Measurements from ENCODE around the gene PIP4K2A. TPM values are rescaled to one million over a fixed set of nuclear protein-coding genes. Genes with fewer than 3 reads are reported as not detected.

The PIP4K2A gene
- total and polyA plus RNA-seq, 2 of the 8 experiments (the other 6 are each of a cell fraction or from before 2014, with no cell fraction given): 19.0 to 60.9 TPM

DNA sequence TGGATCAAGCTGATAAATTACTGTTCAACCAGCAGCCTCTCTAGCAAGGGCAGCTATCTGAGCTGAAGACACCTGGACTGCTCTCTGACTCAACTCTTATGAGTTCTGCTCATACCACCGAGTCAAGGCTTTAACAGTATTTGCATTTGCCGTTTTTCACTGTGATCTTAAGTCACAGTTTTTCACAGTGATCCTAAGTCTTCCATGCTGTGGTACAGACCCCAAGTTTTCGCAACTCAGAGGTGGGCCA, 31.3 kb downstream of the PIP4K2A start:
- peak overlapping the region in 1 of 4 experiments; percentile 28; a peak in 2 of 7 replicates for H3K9ac ChIP-seq (replicated peaks in 1 of 4; ENCODE audit: extremely low read depth in 1 of 4, low read depth in 3 of 4, low read length in 3 of 4)
- TF ChIP-seq, protein P1, sequence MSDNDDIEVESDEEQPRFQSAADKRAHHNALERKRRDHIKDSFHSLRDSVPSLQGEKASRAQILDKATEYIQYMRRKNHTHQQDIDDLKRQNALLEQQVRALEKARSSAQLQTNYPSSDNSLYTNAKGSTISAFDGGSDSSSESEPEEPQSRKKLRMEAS (IDR thresholded peaks at IDR 0.05): no peak
- no peak for TF ChIP-seq KDM5A (IDR thresholded peaks at IDR 0.05; ENCODE audit: low read length)
- no peak for TF ChIP-seq RAD21 (IDR thresholded peaks at IDR 0.05 in 1 of 2, conservative IDR thresholded peaks at IDR 0.05 in 1 of 2; ENCODE audit: low read depth in 2 of 2, low read length in 2 of 2)
- TF ChIP-seq EGR1 (IDR thresholded peaks at IDR 0.05; ENCODE audit: borderline replicate concordance, low read depth, low read length): no peak
- TF ChIP-seq SP2 (IDR thresholded peaks at IDR 0.05; ENCODE audit: low read length): no peak
- no peak for TF ChIP-seq CTBP2 (IDR thresholded peaks at IDR 0.05; ENCODE audit: borderline replicate concordance, insufficient read depth, insufficient read length, low read length)
- no peak for TF ChIP-seq HDAC2 (IDR thresholded peaks at IDR 0.05; ENCODE audit: borderline replicate concordance in 1 of 2, low read depth in 2 of 2, low read length in 2 of 2)
- TF ChIP-seq TEAD4 (IDR thresholded peaks at IDR 0.05; ENCODE audit: low read depth, low read length): no peak
- no peak for TF ChIP-seq MAFK (IDR thresholded peaks at IDR 0.05; ENCODE audit: low read depth, low read length)
- TF ChIP-seq BACH1 (IDR thresholded peaks at IDR 0.05; ENCODE audit: low read length): no peak
- no peak for TF ChIP-seq BRCA1 (IDR thresholded peaks at IDR 0.05; ENCODE audit: low read depth, low read length)
- no peak for TF ChIP-seq RNF2 (IDR thresholded peaks at IDR 0.05; ENCODE audit: borderline replicate concordance, low read depth, low read length, missing control alignments, poor library complexity, severe bottlenecking)
- TF ChIP-seq SIX5 (IDR thresholded peaks at IDR 0.05; ENCODE audit: low read depth, low read length): no peak

More for the DNA sequence above, 31.3 kb downstream of the PIP4K2A start:
- Histone ChIP-seq H2AK5ac (ENCODE audit: low read depth, low read length) (peak overlapping the region; percentile 68; the same call in 1 of the 2 replicates), H3K23me2 (ENCODE audit: low read depth, low read length) (0 out of 2 replicates have a peak, but pooled peaks cover 2% of the 10 kb centered on the region), H3K4ac (replicated peaks; ENCODE audit: insufficient read length, low read depth, low read length) (no peak overlapping the region), H3K79me1 (ENCODE audit: low read depth, low read length) (peaks cover 10% of the 10 kb centered on the region), H3K23ac (ENCODE audit: insufficient read length) (no peak overlapping the region), H2BK5ac (ENCODE audit: low read depth, low read length) (no peak overlapping the region), H3K27me3 (replicated peaks in 1 of 4; ENCODE audit: control insufficient read depth in 3 of 4, extremely low read depth in 1 of 4, insufficient read depth in 3 of 4, low read length in 3 of 4) (no peaks in the 10 kb centered on the region), H3K79me2 (ENCODE audit: control insufficient read depth in 1 of 2, insufficient read depth in 2 of 2, low read length in 2 of 2) (peaks cover 19 to 97% of the 10 kb centered on the region in 2 experiments), H4K91ac (replicated peaks; ENCODE audit: insufficient read length, low read length) (peak overlapping the region; percentile 9), H3K18ac (ENCODE audit: extremely low read depth, low read length) (peak overlapping the region; percentile 40; the same call in 1 of the 2 replicates), H4K5ac (ENCODE audit: insufficient read length, low read depth, low read length) (no peak overlapping the region), H2BK12ac (ENCODE audit: low read depth, low read length) (0 out of 2 replicates have a peak overlapping the region, but pooled peaks have one; percentile 4), H3K4me2 (ENCODE audit: insufficient read depth in 1 of 2, low read depth in 2 of 2, low read length in 2 of 2) (no peak overlapping the region), H3K4me1 (replicated peaks in 1 of 4; ENCODE audit: control insufficient read depth in 3 of 4, insufficient read depth in 4 of 4, low read length in 3 of 4) (peaks cover 8 to 26% (median 14%) of the 10 kb centered on the region in 4 experiments; a peak in 6 of 7 replicates), H2AFZ (ENCODE audit: low read length) (no peak overlapping the region), H2BK15ac (ENCODE audit: low read length) (no peak overlapping the region), H2BK20ac (ENCODE audit: low read length) (no peak overlapping the region), H3K56ac (replicated peaks; ENCODE audit: insufficient read length, low read depth, low read length) (no peak overlapping the region), H3K9me3 (ENCODE audit: insufficient read depth in 2 of 2, low read depth in 1 of 2, low read length in 1 of 2) (no peaks in the 10 kb centered on the region), H3K36me3 (ENCODE audit: control insufficient read depth in 2 of 4, insufficient read depth in 4 of 4, low read length in 3 of 4) (no peaks in the 10 kb centered on the region), H3K4me3 (ENCODE audit: extremely low read depth in 1 of 4, insufficient read depth in 2 of 4, low read depth in 3 of 4, low read length in 4 of 4) (no peak overlapping the region), H4K20me1 (replicated peaks in 1 of 2; ENCODE audit: control insufficient read depth in 1 of 2, insufficient read depth in 2 of 2, low read length in 2 of 2) (peaks cover 2 to 3% of the 10 kb centered on the region in 2 experiments), H4K8ac (ENCODE audit: extremely low read depth, insufficient read depth, low read length) (no peak overlapping the region), H3K14ac (ENCODE audit: insufficient read length) (no peak overlapping the region), H3K27ac (ENCODE audit: low read depth, low read length) (no peak overlapping the region), H2BK120ac (replicated peaks; ENCODE audit: low read depth, low read length) (peak overlapping the region; percentile 15)
- ChIA-PET CTCF (ENCODE audit: partially characterized antibody) (interaction anchor here (0.8 kb wide), 1 partner anchor 14 kb away, joined by 4 read pairs; no protein-coding TSS in a partner anchor), POLR2A (ENCODE audit: partially characterized antibody) (interaction anchor here (0.6 to 2.1 kb wide), 4 partner anchors 12 to 602 kb away, joined by 3 to 5 read pairs (median 3); no protein-coding TSS in a partner anchor)
- 89% methylated on average over 3 of the region's 3 CpGs; no CpG with 5 or more reads in 1 of the 2 experiments for WGBS, 2 experiments (ENCODE audit: extremely low coverage in 1 of 2, insufficient coverage in 1 of 2, insufficient read length in 1 of 2, insufficient replicate concordance in 2 of 2, low coverage in 1 of 2, low lambda C conversion rate in 2 of 2, missing lambda C conversion rate in 1 of 2)
- no peak for FAIRE-seq
- DNase-seq (ENCODE audit: low read depth in 1 of 2, low spot score in 2 of 2): no peak

All from H1 (cell line).